ENCODE results near the gene UFC1.

UFC1 gene

DNA sequence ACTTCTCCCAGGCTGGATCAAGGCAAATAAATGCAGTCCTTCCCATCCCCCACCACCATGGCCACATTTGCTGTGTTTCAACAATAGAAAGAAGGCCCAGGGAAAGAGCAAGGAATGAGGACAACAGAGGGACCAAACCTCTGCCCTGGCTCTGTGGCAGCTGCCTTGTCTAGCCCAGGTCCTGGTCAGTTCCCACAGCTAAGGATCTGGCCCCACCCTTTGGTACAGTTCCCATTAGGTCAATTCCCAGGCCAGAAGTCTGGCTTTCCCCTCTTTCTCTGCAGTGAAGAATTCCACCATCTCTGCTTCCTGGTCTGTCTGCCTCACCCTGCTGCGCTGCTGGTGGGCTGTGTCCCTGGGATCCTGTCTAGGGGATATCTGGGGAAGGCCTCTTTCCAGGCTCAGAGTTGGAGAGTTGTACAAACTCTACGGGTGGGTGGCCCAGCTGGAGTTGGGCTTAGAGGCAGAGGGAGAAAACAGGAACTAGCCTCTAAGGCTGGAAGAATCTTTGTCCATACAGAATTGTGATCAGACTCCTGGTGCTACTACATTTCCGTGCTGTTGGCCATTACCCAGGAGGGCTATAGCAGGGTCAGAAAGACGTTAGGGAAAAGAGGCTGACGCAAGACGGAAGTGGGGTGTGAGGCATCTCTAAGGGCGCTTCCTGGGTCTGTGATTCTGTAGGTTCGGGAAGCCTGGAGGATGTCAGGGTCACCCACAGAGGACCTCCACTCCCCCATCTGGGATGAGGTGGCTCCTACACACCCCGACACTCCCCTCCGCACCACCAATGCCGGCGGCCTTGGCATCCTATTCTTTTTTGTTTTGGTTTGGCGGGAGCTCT, 47.4 kb downstream of the UFC1 start:
- H3K36me3 Mint-ChIP-seq: peaks cover 20% of the 10 kb centered on the region
- H3K27ac Mint-ChIP-seq: peak overlapping the region; percentile 96
- no peak for ATAC-seq
- H3K9me3 Mint-ChIP-seq: no peaks in the 10 kb centered on the region
- H3K4me3 Mint-ChIP-seq: peak overlapping the region; percentile 95
- H3K27me3 Mint-ChIP-seq: no peaks in the 10 kb centered on the region
- peaks cover 34% of the 10 kb centered on the region for H3K4me1 Mint-ChIP-seq

DNA sequence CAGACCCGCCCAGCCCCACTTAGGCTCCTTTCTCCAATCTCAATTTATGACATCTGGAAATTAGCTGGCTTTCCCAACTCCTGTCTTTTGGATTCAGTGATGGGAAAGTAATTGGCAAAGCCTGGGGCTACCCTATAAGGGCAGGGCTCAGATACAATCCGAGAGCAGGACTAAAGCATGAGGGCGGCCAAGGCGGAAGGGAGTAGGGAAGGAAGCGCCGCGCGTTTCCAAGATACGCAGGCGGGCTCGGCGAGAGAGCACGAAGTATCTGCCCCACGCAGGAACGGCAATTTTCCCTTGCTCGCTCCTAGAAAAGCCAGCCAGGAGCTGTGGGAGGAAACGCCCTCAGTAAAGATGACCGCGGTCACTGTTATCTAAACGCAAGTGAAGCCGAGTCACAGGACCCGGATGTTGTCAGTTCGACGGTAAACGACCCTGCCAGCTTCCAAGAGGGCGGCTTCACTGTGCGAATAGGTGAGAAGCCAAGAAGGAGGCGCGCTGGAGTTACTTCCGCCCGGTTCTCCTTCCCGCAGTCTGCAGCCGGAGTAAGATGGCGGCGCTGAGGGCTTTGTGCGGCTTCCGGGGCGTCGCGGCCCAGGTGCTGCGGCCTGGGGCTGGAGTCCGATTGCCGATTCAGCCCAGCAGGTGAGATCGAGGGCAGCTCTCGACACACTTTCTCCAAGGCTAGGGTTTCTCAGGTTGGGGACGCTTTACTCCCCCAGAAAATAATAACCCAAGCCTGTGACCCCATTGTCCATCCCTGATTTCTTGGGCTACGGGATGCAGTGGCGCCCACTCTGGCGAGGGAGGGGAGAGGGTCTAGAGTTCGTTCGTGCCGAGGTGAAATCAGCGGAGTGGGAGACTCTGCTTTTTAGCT, 48.3 kb downstream of the UFC1 start, which contains the start of gene NDUFS2:
Gene NDUFS2, plus strand, starts transcription at position 532 of the 877 bp plus-strand sequence. Its CDS starts 19 bp downstream, at position 551.
- H3K36me3 Mint-ChIP-seq: peaks cover 26% of the 10 kb centered on the region
- H3K27ac Mint-ChIP-seq: peak within 1 kb of the TSS; percentile 96
- H3K9me3 Mint-ChIP-seq: no peaks in the 10 kb centered on the region
- no peaks in the 10 kb centered on the region for H3K27me3 Mint-ChIP-seq
- peaks cover 37% of the 10 kb centered on the region for H3K4me1 Mint-ChIP-seq
- peak; percentile 99 for ATAC-seq
- H3K4me3 Mint-ChIP-seq: peak within 1 kb of the TSS; percentile 95

DNA sequence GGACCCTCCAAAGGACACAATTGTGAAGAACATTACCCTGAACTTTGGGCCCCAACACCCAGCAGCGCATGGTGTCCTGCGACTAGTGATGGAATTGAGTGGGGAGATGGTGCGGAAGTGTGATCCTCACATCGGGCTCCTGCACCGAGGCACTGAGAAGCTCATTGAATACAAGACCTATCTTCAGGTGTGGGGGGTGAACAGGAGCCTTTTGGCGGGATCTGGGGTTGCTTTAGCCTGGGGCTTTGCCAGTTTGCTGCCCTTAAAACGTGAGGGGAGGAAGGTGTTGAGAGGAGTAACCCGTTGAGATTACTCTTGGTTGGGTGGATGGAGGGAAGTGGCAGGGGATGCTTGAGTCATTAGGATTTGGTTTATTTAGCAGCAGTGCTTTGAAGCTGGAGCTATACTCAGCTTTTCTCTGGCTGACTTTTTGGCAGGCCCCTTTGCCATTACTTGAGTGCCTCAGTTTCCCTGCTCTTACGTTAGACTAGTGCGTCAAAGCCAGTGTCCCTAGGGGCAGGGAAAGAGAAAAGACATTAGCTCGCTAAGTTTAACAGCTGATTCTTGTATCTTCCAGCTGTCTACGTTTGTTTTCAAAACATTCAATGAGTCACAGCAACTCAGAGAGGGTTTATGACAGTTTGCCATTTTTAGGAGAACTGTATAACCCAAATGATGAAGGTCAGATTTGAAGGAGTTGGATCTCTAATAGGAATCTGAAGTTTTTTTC, 52.8 kb downstream of the UFC1 start:
- Mint-ChIP-seq H3K36me3 (peaks cover 58% of the 10 kb centered on the region), H3K4me1 (peaks cover 40% of the 10 kb centered on the region), H3K4me3 (no peak overlapping the region), H3K9me3 (no peaks in the 10 kb centered on the region), H3K27me3 (no peaks in the 10 kb centered on the region), H3K27ac (no peak overlapping the region)
- no peak for ATAC-seq

DNA sequence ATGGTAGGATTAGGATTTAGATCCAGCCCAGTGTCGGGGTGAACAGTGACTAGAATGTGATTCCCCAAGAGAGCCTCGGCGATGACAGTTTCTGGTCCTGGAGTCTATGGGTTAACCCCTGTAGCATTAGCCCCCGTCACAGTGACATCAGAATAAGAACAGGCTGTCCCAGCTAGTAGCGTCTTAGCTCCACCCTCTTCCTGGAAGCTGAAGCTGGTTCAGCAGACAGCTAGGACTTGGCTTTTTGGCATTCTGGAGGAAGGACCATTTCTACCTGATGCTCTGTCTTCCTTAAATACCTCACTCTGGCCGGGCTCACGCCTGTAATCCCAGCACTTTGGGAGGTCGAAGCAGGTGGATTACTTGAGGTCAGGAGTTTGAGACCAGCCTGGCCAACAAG, 53.4 kb downstream of the UFC1 start:
- Mint-ChIP-seq H3K27ac (no peak overlapping the region), H3K4me3 (no peak overlapping the region), H3K9me3 (no peaks in the 10 kb centered on the region), H3K36me3 (peaks cover 64% of the 10 kb centered on the region), H3K4me1 (peaks cover 36% of the 10 kb centered on the region), H3K27me3 (no peaks in the 10 kb centered on the region)
- no peak for ATAC-seq
